B cell (primary cell): ENCODE results near the gene KLHL34. TPM values are rescaled to one million over a fixed set of nuclear protein-coding genes. Genes with fewer than 3 reads are reported as not detected.

Experiments
- ATAC-seq: fragments of 200-7000 bp; cut with Tn5 transposase; one replicate; pipeline ENCODE4 v1.10.0; 2021; ENCODE audit warnings: low read depth, mild to moderate bottlenecking, moderate number of reproducible peaks, moderate library complexity
- CTCF ChIA-PET: fragments of 350-600 bp; sonication (Branson Sonifier 250); formaldehyde crosslinking; loops from one replicate; lab custom pipeline; 2021; ENCODE audit warnings: antibody characterized with exemption, inconsistent platforms; lab: Charles Lee
- POLR2A ChIA-PET: fragments of 350-600 bp; sonication (Branson Sonifier 250); formaldehyde crosslinking; loops from one replicate; lab custom pipeline; 2021; ENCODE audit warnings: antibody characterized with exemption; lab: Charles Lee
- DNase-seq: peaks from one replicate; pipeline ENCODE4 v3.0.0; 2013
- H2AFZ ChIP-seq: 2 replicates; pipeline ENCODE4 v1.6.1; 2012; ENCODE audit warnings: mild to moderate bottlenecking, low read depth, low read length; ENCODE audit not compliant: insufficient read depth, poor library complexity, severe bottlenecking
- H3K27ac ChIP-seq, 2 donors: 1 replicate in 1 of 2; 2 replicates in 1 of 2; pipeline ENCODE4 v1.5.1; 2012 to 2013; ENCODE audit warnings: low read length in 2 of 2, mild to moderate bottlenecking in 2 of 2, moderate library complexity in 1 of 2
- H3K27me3 ChIP-seq, 4 experiments: fragments of 200-600 bp in 1 of 4; sonication (generic) in 1 of 4; replicated peaks in 1 of 4; 1 replicate in 2 of 4; 2 replicates in 2 of 4; pipeline versions ENCODE4 v1.6.1 to v1.7.0; 2013 to 2016; ENCODE audit warnings: low read length in 3 of 4, mild to moderate bottlenecking in 2 of 4, mixed read lengths in 1 of 4, moderate library complexity in 1 of 4; ENCODE audit not compliant: insufficient read depth in 4 of 4, control insufficient read depth in 3 of 4; ENCODE audit errors: control extremely low read depth in 1 of 4
- H3K36me3 ChIP-seq, 2 experiments: replicated peaks in 1 of 2; 1 replicate in 1 of 2; 2 replicates in 1 of 2; pipeline versions ENCODE4 v1.6.1 to v1.7.1; 2013; ENCODE audit warnings: low read length in 1 of 2; ENCODE audit not compliant: insufficient read depth in 2 of 2, control insufficient read depth in 1 of 2; ENCODE audit errors: control extremely low read depth in 1 of 2, extremely low read depth in 1 of 2
- H3K4me1 ChIP-seq, 2 donors: fragments of 200-600 bp in 1 of 2; sonication (generic) in 1 of 2; 1 replicate in 1 of 2; 2 replicates in 1 of 2; pipeline versions ENCODE4 v1.5.1 to v1.6.1; 2013 to 2017; ENCODE audit warnings: low read length in 2 of 2; ENCODE audit not compliant: control insufficient read depth in 2 of 2, insufficient read depth in 2 of 2
- H3K4me2 ChIP-seq: replicated peaks from 2 replicates; pipeline ENCODE3; 2012; ENCODE audit warnings: mild to moderate bottlenecking, low read depth, low read length; ENCODE audit not compliant: poor library complexity, severe bottlenecking
- H3K4me3 ChIP-seq, 5 experiments: fragments of 200-600 bp in 1 of 5; sonication (generic) in 1 of 5; 1 replicate in 3 of 5; 2 replicates in 2 of 5; pipeline versions ENCODE4 v1.5.1 to v1.7.0; 2011 to 2016; ENCODE audit warnings: low read length in 4 of 5, mild to moderate bottlenecking in 4 of 5, low read depth in 2 of 5, control low read depth in 1 of 5, moderate library complexity in 1 of 5; ENCODE audit not compliant: insufficient read depth in 1 of 5; ENCODE audit errors: control extremely low read depth in 1 of 5, extremely low read depth in 1 of 5
- H3K79me2 ChIP-seq: fragments of 200-600 bp; sonication (generic); one replicate; pipeline ENCODE4 v1.6.0; 2016; ENCODE audit warnings: low read length; ENCODE audit not compliant: control insufficient read depth, insufficient read depth
- H3K9ac ChIP-seq: fragments of 200-600 bp; sonication (generic); 2 replicates; pipeline ENCODE4 v1.6.1; 2017; ENCODE audit warnings: mild to moderate bottlenecking, low read length, moderate library complexity
- H3K9me3 ChIP-seq, 3 donors: one replicate each; pipeline versions ENCODE4 v1.6.1 to v1.7.1; 2013; ENCODE audit warnings: low read length in 2 of 3; ENCODE audit not compliant: control insufficient read depth in 2 of 3, insufficient read depth in 1 of 3; ENCODE audit errors: control extremely low read depth in 1 of 3
- H4K20me1 ChIP-seq: 2 replicates; pipeline ENCODE4 v1.6.0; 2012; ENCODE audit warnings: mild to moderate bottlenecking, low read length; ENCODE audit not compliant: insufficient read depth, control insufficient read depth, poor library complexity, severe bottlenecking
- H3K27ac Mint-ChIP-seq: one replicate; pipeline ENCODE4 v1.8.0; 2021; ENCODE audit warnings: mixed read lengths
- H3K27me3 Mint-ChIP-seq: one replicate; pipeline ENCODE4 v1.8.0; 2021; ENCODE audit warnings: mixed read lengths
- H3K4me1 Mint-ChIP-seq: one replicate; pipeline ENCODE4 v1.8.0; 2021; ENCODE audit warnings: mixed read lengths
- H3K4me3 Mint-ChIP-seq: one replicate; pipeline ENCODE4 v1.8.0; 2021; ENCODE audit warnings: mixed read lengths
- H3K9me3 Mint-ChIP-seq: one replicate; pipeline ENCODE4 v1.8.0; 2022; ENCODE audit warnings: mixed read lengths; ENCODE audit not compliant: insufficient read depth
- CTCF ChIP-seq: fragments of 200-600 bp; IDR thresholded peaks from one replicate; pipeline ENCODE4 v1.8.0; 2022; ENCODE audit warnings: antibody characterized with exemption, mild to moderate bottlenecking
- EZH2 ChIP-seq: IDR thresholded peaks from 2 replicates; pipeline ENCODE4 v1.6.1; 2012; ENCODE audit warnings: borderline replicate concordance, low read depth, mild to moderate bottlenecking, moderate library complexity, low read length; ENCODE audit not compliant: insufficient read depth, poor library complexity, severe bottlenecking
- WGBS: methylation state at CpG from one replicate; pipeline ENCODE4 v1.1.5; 2013; ENCODE audit warnings: missing lambda C conversion rate; ENCODE audit not compliant: insufficient coverage; 5-methylcytosine and 5-hydroxymethylcytosine counted together
- intact Hi-C: fragments of 100-400 bp; cut with micrococcal nuclease; formaldehyde crosslinking; loops from one replicate; pipeline ENCODE4 v1.10.0; 2022
- polyA plus RNA-seq: library from polyadenylated mRNA; depleted of rRNA; stranded (reverse); fragments of >200 nt; gene quantifications from 2 replicates; pipeline ENCODE4 v1.2.3, GENCODE V29; 2012
- total RNA-seq, 2 donors: library from RNA; stranded (reverse); fragments of 120-200 nt in 1 of 2; gene quantifications; 1 replicate in 1 of 2; 2 replicates in 1 of 2; pipeline versions ENCODE4 v1.2.3 to v1.2.4, GENCODE V29; 2013 to 2022

KLHL34 gene
- total and polyA plus RNA-seq, 2 donors (not counting 1 experiment from before 2014, with no cell fraction given) = 0.59 TPM; not detected in 1

- Histone ChIP-seq H3K36me3 (no peaks in the 10 kb centered on the region), H3K9ac (no peak overlapping the region), H3K4me2 (no peak overlapping the region), H4K20me1 (no peaks in the 10 kb centered on the region), H3K27me3 (no peaks in the 10 kb centered on the region), H2AFZ (no peak overlapping the region), H3K9me3 (peaks cover 0 to 3% (median 0%) of the 10 kb centered on the region in 3 donors), H3K79me2 (no peaks in the 10 kb centered on the region), H3K27ac (no peak overlapping the region), H3K4me1 (no peaks in the 10 kb centered on the region), H3K4me3 (no peak overlapping the region)
- intact Hi-C loops = no loop called here
- ATAC-seq (no peak), DNase-seq (no peak)
- Mint-ChIP-seq H3K9me3 (no peaks in the 10 kb centered on the region), H3K27me3 (no peaks in the 10 kb centered on the region), H3K4me3 (no peak overlapping the region), H3K27ac (no peak overlapping the region), H3K4me1 (peaks cover 4% of the 10 kb centered on the region)
- POLR2A ChIA-PET = no interaction called here
- no peak for TF ChIP-seq CTCF
- no peak for TF ChIP-seq EZH2
- CTCF ChIA-PET = no interaction called here
- WGBS = 89% methylated on average over 1 of the region's 4 CpGs
Measured at GRCh38 chrX:21705225-21705624, 47.1 kb upstream of the KLHL34 start.

GRCh38 chrX:21702725-21703124 is 44.6 kb upstream of the KLHL34 start:
- intact Hi-C loops = no loop called here
- Mint-ChIP-seq H3K4me1 (peaks cover 15% of the 10 kb centered on the region), H3K4me3 (no peak overlapping the region), H3K27me3 (no peaks in the 10 kb centered on the region), H3K9me3 (no peaks in the 10 kb centered on the region), H3K27ac (no peak overlapping the region)
- no peak overlapping the region for H3K27ac ChIP-seq
- H3K9ac ChIP-seq = no peak overlapping the region
- WGBS = 100% methylated on average over 1 of the region's 4 CpGs
- no peaks in the 10 kb centered on the region for H4K20me1 ChIP-seq
- ChIA-PET POLR2A (no interaction called here), CTCF (no interaction called here)
- ATAC-seq (no peak), DNase-seq (no peak)
- no peaks in the 10 kb centered on the region for H3K27me3 ChIP-seq
- no peaks in the 10 kb centered on the region for H3K36me3 ChIP-seq
- H3K4me1 ChIP-seq = peaks cover 7 to 9% of the 10 kb centered on the region in 2 donors
- TF ChIP-seq CTCF (no peak), EZH2 (no peak)
- H3K4me2 ChIP-seq = no peak overlapping the region
- H3K4me3 ChIP-seq = no peak overlapping the region
- H3K9me3 ChIP-seq = peaks cover 0 to 3% (median 0%) of the 10 kb centered on the region in 3 donors
- H2AFZ ChIP-seq = no peak overlapping the region
- H3K79me2 ChIP-seq = no peaks in the 10 kb centered on the region
